Progenitor cell of endocrine pancreas (in vitro differentiated cells): ENCODE data around the gene RRP9. TPM values are rescaled to one million over a fixed set of nuclear protein-coding genes. Genes with fewer than 3 reads are reported as not detected.
"Not testable (repeated sequence)": the region's sequence is repeated elsewhere in the genome, so short reads cannot be mapped to it uniquely, and the experiment has no call there.

Experiments used
- DNase-seq: peaks from one replicate; pipeline ENCODE4 v3.0.0; 2021; ENCODE audit warnings: low spot score; ENCODE audit not compliant: unreplicated experiment
- H3K27ac Mint-ChIP-seq: 2 replicates; pipeline ENCODE4 v1.8.0; 2021; ENCODE audit warnings: mild to moderate bottlenecking, moderate library complexity, mixed read lengths
- H3K27me3 Mint-ChIP-seq: 2 replicates; pipeline ENCODE4 v1.8.0; 2021; ENCODE audit warnings: mixed read lengths
- H3K36me3 Mint-ChIP-seq: 2 replicates; pipeline ENCODE4 v1.8.0; 2022; ENCODE audit warnings: mixed read lengths; ENCODE audit not compliant: insufficient read depth
- H3K4me1 Mint-ChIP-seq: 2 replicates; pipeline ENCODE4 v1.8.0; 2021; ENCODE audit warnings: low read depth, mixed read lengths
- H3K4me3 Mint-ChIP-seq: 2 replicates; pipeline ENCODE4 v1.8.0; 2021; ENCODE audit warnings: low read depth, mild to moderate bottlenecking, moderate library complexity, mixed read lengths
- H3K9me3 Mint-ChIP-seq: 2 replicates; pipeline ENCODE4 v1.8.0; 2021; ENCODE audit warnings: low read depth, mixed read lengths
- CTCF ChIP-seq: fragments of 200-600 bp; sonication (generic); IDR thresholded peaks from one replicate; pipeline ENCODE4 v1.5.0; 2021; ENCODE audit warnings: antibody characterized with exemption, mild to moderate bottlenecking; ENCODE audit not compliant: unreplicated experiment
- total RNA-seq: library from RNA; stranded (reverse); gene quantifications from 2 replicates; pipeline ENCODE4 v1.2.1, GENCODE V29; 2021

Gene RRP9
- total RNA-seq, 1 donor from 2014 or later = 22.5 TPM

- H3K27me3 Mint-ChIP-seq = peaks cover 5% of the 10 kb centered on the region
- no peak overlapping the region for H3K27ac Mint-ChIP-seq
- no peak for DNase-seq
- H3K9me3 Mint-ChIP-seq = peaks cover 25% of the 10 kb centered on the region
- TF ChIP-seq CTCF = no peak
- no peak overlapping the region for H3K4me3 Mint-ChIP-seq
- no peaks in the 10 kb centered on the region for H3K4me1 Mint-ChIP-seq
- H3K36me3 Mint-ChIP-seq = no peaks in the 10 kb centered on the region
These were observed 37.5 kb downstream of the RRP9 start for GRCh38 chr3:51904034-51904823.

- not testable (repeated sequence) for DNase-seq, H3K36me3 Mint-ChIP-seq, H3K27ac Mint-ChIP-seq, H3K4me3 Mint-ChIP-seq, H3K4me1 Mint-ChIP-seq
- Mint-ChIP-seq H3K27me3 (peaks cover 12% of the 10 kb centered on the region), H3K9me3 (peaks cover 18% of the 10 kb centered on the region)
These were observed 39.3 kb downstream of the RRP9 start for GRCh38 chr3:51902361-51902760.

- H3K27me3 Mint-ChIP-seq = peaks cover 14% of the 10 kb centered on the region
- H3K9me3 Mint-ChIP-seq, H3K4me3 Mint-ChIP-seq, H3K36me3 Mint-ChIP-seq, H3K4me1 Mint-ChIP-seq, H3K27ac Mint-ChIP-seq, DNase-seq: not testable (repeated sequence)
These were observed 41.7 kb downstream of the RRP9 start for GRCh38 chr3:51900043-51900442.

- H3K27ac Mint-ChIP-seq = no peak overlapping the region
- no peak for TF ChIP-seq CTCF
- H3K4me1 Mint-ChIP-seq = peaks cover 7% of the 10 kb centered on the region
- DNase-seq = no peak
- peaks cover 14% of the 10 kb centered on the region for H3K27me3 Mint-ChIP-seq
- H3K9me3 Mint-ChIP-seq = no peaks in the 10 kb centered on the region
- no peak overlapping the region for H3K4me3 Mint-ChIP-seq
- H3K36me3 Mint-ChIP-seq = no peaks in the 10 kb centered on the region
These were observed 44.3 kb downstream of the RRP9 start for GRCh38 chr3:51897391-51897790.

- H3K4me1 Mint-ChIP-seq = peaks cover 7% of the 10 kb centered on the region
- H3K9me3 Mint-ChIP-seq = no peaks in the 10 kb centered on the region
- peaks cover 17% of the 10 kb centered on the region for H3K27me3 Mint-ChIP-seq
- H3K27ac Mint-ChIP-seq = no peak overlapping the region
- no peak for TF ChIP-seq CTCF
- H3K4me3 Mint-ChIP-seq = no peak overlapping the region
- DNase-seq = no peak
- no peaks in the 10 kb centered on the region for H3K36me3 Mint-ChIP-seq
These were observed 44.9 kb downstream of the RRP9 start for GRCh38 chr3:51896607-51897305.

GRCh38 chr3:51894939-51895338 lies 46.8 kb downstream of the RRP9 start:
- Mint-ChIP-seq H3K27ac (no peak overlapping the region), H3K9me3 (no peaks in the 10 kb centered on the region), H3K4me1 (peaks cover 7% of the 10 kb centered on the region), H3K27me3 (peaks cover 12% of the 10 kb centered on the region), H3K36me3 (no peaks in the 10 kb centered on the region), H3K4me3 (no peak overlapping the region)
- no peak for DNase-seq
- TF ChIP-seq CTCF = no peak
